COLO829 (cell line): ENCODE measurements around the gene E2F4.

Experiments used
- DNase-seq: peaks from one replicate; pipeline ENCODE4 v3.0.0; 2012; ENCODE audit warnings: low spot score

Gene E2F4

DNA sequence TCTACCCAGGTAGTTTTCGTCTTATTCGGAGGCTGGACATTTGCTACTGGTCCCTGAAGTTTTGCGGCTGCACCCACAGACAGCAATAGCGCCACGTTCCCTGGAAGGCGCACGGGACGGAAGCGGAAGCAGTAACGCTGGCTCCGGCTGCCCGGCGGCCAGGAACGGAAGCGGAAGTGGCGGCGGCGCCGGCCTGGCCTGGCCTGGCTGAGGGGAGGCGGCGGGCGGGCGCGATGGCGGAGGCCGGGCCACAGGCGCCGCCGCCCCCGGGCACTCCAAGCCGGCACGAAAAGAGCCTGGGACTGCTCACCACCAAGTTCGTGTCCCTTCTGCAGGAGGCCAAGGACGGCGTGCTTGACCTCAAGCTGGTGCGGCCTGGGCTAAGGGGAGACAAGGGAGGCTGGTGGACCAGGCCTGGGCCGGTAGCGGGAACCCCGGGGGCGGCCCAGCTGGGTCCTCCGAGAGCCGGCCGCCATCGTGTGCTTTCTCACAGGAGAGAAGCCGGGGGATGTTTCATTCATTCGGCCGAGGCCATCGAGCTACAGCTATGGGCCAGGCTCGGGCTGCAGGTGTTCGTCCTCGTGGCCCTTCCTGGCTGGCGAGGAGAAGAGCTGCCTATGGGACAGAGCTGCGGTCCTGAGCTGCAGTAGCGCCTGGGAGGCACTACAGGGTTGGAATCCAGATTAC, at the start of gene E2F4:
Gene E2F4 (plus strand): TSS at position 161 of the 687 bp plus-strand sequence. CDS start 73 bp downstream, at position 234.
- peak; percentile 89 for DNase-seq

GRCh38 chr16:67142342-67142741, 49.6 kb upstream of the E2F4 start:
- DNase-seq: no peak

DNA sequence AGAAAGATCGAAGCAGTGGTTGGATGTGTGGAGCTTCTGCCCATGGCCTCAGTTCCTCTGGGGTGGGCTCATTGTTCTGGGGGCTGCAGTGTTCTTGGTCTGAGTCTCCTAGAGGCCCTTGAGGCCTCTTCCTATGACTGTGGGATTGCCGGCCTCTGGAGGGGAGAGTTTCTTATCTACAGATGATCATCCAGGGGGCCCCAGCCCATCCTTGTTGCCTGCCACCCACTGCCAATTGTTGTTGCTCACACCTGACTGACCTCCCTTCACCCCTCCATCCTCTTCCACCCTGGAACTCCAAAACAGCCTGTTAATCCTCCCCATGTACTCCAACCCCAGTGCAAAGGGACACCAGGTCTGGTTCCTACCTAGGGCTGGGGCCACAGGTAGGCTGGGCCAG, 47.0 kb upstream of the E2F4 start:
- no peak for DNase-seq

DNA sequence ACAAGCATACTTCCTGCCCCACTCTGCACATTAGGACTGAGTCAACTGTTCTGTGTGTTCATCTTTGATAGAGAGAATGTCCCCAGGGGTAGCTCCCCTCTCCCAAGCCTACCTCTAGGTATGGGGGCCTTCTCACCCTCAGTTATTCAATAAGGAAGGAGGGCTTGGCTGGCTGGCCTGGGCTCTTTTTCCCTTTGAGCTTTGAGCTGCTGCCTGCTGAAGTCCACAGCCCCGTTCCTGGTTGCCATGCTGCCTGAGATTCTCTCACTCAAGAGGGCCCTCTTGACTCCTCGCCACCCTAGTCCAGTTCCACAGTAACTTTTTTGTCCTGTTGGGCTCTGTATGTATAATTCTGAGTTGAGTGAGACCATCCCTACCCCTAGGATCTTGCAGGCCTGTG, 46.2 kb upstream of the E2F4 start:
- DNase-seq: no peak

GRCh38 chr16:67146523-67147357, 45.2 kb upstream of the E2F4 start:
- DNase-seq: no peak

DNA sequence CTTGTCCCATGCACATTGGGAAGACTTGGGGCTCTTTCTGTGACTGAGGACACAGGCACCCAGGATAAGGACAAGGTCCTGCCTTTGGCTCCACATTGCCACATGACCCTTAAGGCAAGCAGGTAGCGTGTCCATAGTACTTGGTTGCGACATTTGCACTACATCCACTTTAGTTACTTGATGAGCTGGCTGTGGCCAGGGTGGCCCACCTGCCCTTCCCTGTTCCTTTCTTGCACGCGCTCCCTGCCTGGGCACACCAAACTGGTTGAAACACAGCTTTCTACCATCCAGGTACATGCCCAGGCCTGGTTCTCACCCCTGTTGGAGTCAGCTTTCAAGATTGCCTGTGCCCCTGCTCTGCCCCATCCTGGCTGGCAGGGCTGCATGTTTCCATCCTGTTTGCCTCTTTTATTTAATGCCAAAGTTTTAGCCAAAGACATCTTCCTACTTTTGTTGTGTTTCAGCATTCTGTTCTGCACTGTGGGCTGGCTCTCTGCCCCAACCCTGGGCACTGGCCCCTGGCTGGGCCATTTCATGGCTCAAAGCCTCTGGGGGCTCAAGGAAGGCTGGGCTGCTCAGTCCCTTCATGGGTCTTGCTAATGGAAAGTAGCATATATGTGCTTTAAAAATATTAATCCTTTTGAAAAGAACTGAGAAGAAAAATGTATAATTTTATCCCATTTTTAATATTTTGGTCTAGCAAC, 44.4 kb upstream of the E2F4 start:
- DNase-seq: no peak

- DNase-seq: no peak
Measured at GRCh38 chr16:67148221-67148620, 43.7 kb upstream of the E2F4 start.

DNA sequence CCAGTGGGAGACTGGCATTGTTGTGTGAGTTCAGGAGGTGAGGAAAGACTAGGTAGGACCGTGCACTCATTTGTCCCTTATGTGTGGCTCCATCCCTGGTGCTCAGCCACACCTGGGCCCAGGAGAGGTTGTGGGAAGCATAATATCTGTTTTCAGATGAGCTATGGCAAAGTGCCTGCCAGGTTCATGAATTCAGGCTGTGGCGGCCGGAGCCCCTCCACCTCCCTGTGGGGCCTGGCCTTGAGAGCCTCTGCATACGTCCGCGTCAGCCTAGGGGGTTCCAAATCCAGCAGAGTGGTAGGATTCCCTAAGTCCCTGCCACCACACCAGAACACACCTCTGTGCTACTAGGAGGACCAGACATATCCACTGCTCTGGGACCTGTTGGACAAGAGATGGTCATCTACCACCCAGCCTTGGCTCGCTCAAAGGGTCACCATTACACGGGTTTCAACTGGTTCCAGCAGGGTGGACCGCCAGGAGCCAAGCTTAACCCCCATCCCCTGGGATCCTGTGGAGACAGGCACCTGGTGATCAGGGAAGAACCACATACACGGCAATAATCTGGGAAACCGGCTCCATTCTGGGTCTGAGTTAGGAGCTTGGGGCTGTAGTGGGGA, 43.2 kb upstream of the E2F4 start:
- DNase-seq: no peak

DNA sequence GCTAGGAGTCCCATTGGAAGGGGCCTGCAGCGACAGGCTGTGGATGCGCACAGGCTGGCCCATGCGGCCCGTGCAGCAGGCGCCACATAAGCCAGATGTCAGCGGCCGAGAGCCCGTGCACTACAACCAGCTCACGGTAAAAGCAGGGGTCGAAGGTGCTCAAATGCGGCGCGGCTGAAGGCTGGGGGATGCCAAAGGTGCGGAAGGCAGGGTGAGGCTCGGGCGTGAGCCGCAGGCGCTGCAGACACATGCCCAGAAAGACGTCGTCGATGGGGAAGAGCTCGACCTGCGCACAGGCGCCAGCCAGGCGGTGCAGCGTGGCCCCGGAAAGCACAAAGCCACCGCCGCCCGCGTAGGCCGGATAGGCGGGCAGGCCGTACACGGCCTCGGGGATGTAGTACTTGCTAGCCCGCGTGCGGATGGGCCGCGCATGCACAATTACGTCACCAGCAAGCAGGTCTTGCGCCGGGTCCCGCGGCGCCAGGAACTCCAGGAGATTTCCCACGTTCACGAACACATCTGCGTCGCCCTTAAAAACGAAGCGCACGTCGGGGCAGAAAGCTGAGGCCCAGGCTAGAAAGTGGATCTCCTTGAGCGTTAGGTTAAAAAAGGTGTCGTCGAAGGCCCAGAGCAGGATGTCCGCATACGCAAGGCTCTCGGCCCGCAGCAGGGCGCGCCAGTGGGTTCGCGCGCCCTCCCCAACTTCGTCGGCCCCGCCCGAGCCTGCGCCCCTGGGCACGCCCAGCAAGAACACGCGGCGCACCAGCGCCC, 42.5 kb upstream of the E2F4 start:
- DNase-seq: no peak

DNA sequence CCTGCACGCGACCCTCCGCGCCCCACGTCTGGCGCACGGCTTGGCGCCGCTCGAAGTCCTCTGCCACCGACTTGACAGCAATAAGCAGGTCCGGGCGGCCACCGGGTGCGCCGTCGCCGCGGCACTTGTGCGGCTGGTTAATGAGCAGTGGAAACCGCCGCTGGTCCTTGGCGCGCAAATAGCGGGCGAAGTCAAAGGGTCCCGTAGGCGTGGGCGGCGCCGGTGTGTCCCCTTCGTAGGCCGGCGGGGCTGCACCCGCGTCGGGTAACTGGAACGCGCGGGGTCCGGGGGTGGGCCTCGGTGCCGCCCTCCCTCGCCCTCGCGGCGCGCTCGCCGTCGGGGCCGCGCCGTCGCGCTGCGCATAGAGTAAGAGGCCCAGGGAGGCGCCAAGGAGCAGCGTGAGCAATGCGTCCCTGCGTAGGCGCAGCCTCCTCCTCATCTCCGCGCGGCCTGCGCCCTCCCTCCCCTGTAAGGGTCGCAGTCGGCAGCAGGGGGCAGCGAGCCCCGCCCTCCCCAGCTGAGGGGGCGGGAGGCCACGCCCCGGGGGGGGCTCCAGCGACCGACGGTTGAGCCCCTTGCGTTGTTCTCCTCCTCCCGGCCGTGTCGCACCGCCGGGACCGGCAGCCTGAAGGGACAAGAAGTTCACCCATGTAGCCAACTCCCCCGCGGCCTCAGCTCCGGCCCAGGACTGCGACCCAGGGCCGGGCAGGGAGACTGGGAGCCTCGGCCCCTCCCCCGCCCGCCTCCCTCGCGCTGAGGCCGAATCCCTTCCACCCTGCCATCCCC, 41.7 kb upstream of the E2F4 start:
- no peak for DNase-seq

GRCh38 chr16:67150833-67151396, 41.0 kb upstream of the E2F4 start, which contains the start of gene B3GNT9:
TSS of gene B3GNT9 (minus strand) at chr16:67150998. CDS start at chr16:67150485, 513 bp downstream.
- no peak for DNase-seq

GRCh38 chr16:67151431-67152097, 40.4 kb upstream of the E2F4 start:
- no peak for DNase-seq

- no peak for DNase-seq
Measured at GRCh38 chr16:67154578-67155294, 37.2 kb upstream of the E2F4 start.

GRCh38 chr16:67155295-67156142, 36.4 kb upstream of the E2F4 start:
- DNase-seq: no peak

- no peak for DNase-seq
Measured at GRCh38 chr16:67156143-67156844, 35.7 kb upstream of the E2F4 start.

DNA sequence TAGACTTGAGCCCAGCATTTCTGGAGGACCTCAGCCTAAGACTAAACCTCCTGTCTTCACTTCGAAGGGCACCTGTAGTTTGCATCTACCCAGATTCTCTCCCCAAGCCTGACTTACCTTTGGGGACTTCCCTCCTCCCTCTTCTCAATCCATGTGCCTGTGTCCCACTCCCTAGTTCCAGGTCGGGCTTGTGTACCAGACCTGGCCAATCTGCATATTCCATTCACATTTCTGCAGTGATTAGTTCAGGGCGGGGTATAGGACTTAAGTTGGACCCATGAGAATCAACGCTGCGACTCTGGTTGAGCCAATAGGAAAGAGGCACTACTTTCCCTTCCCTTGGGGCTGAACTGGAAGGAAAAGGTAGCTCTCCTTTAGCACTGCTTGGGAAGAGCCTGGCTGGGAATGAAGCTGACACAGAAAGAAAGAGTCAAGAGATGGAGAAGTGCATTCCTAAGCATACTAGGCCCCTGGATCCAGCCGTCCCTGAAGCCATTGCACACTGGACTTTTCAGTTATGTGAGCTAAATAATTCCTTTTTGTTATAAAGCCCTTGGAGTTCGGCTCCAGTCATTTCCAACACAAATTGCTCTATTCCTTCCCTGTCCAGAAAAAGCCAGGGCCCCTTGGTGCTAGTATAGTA, 34.7 kb upstream of the E2F4 start:
- no peak for DNase-seq
